Measurements from ENCODE around the gene SUPV3L1. TPM values are rescaled to one million over a fixed set of nuclear protein-coding genes. Genes with fewer than 3 reads are reported as not detected.

SUPV3L1 gene
- total and polyA plus RNA-seq, 4 donors = 14.1 to 21.7 (median 17.5) TPM

- TF ChIP-seq YY1 (IDR thresholded peaks at IDR 0.05) (no peak), FOXA2 (IDR thresholded peaks at IDR 0.05) (no peak), RXRA (IDR thresholded peaks at IDR 0.05) (no peak), EGR1 (IDR thresholded peaks at IDR 0.05; ENCODE audit: low read depth in 2 of 2) (no peak), JUND (IDR thresholded peaks at IDR 0.05) (peak in 1 of 2 donors; percentile 49), FOXA1 (IDR thresholded peaks at IDR 0.05) (no peak), RAD21 (IDR thresholded peaks at IDR 0.05) (peak; percentile 63 to 67), GABPA (IDR thresholded peaks at IDR 0.05 in 1 of 2, conservative IDR thresholded peaks at IDR 0.05 in 1 of 2) (no peak), MAX (IDR thresholded peaks at IDR 0.05) (no peak), ATF3 (IDR thresholded peaks at IDR 0.05) (peak; percentile 24), NR2F2 (IDR thresholded peaks at IDR 0.05) (no peak), SP1 (IDR thresholded peaks at IDR 0.05) (peak; percentile 63), ZBTB33 (IDR thresholded peaks at IDR 0.05) (no peak), CTCF (IDR thresholded peaks at IDR 0.05; ENCODE audit: low read depth, low read length, missing input control) (peak; percentile 49), HNF4G (IDR thresholded peaks at IDR 0.05) (no peak), TAF1 (conservative IDR thresholded peaks at IDR 0.05) (no peak), REST (IDR thresholded peaks at IDR 0.05) (no peak), HNF4A (conservative IDR thresholded peaks at IDR 0.05) (peak in 1 of 2 donors; percentile 51)
- no peak for DNase-seq (ENCODE audit: low spot score)
- Histone ChIP-seq H3K27ac (ENCODE audit: low read depth in 1 of 2, low read length in 2 of 2) (no peak overlapping the region), H3K27me3 (ENCODE audit: control insufficient read depth in 4 of 4, insufficient read depth in 4 of 4, low read length in 3 of 4) (peaks cover 0 to 2% (median 0%) of the 10 kb centered on the region in 4 donors), H3K36me3 (ENCODE audit: control insufficient read depth in 4 of 4, insufficient read depth in 3 of 4, low read depth in 1 of 4, low read length in 3 of 4) (no peaks in the 10 kb centered on the region), H3K9ac (ENCODE audit: low read depth in 1 of 2, low read length in 2 of 2) (peak overlapping the region in 1 of 2 donors; percentile 7), H3K9me3 (ENCODE audit: control insufficient read depth in 4 of 4, low read length in 3 of 4) (no peaks in the 10 kb centered on the region), H3K4me1 (ENCODE audit: control insufficient read depth in 4 of 4, insufficient read depth in 4 of 4, low read length in 3 of 4) (peaks cover 0 to 18% (median 8%) of the 10 kb centered on the region in 4 donors), H3K4me3 (ENCODE audit: low read depth in 1 of 3, low read length in 3 of 3) (no peak overlapping the region)
- 25% methylated on average over 11 of the region's 11 CpGs for WGBS
Observed at GRCh38 chr10:69222157-69223027, 42.4 kb downstream of the SUPV3L1 start.
